ENCODE data around the gene NAA38.

NAA38 gene

DNA sequence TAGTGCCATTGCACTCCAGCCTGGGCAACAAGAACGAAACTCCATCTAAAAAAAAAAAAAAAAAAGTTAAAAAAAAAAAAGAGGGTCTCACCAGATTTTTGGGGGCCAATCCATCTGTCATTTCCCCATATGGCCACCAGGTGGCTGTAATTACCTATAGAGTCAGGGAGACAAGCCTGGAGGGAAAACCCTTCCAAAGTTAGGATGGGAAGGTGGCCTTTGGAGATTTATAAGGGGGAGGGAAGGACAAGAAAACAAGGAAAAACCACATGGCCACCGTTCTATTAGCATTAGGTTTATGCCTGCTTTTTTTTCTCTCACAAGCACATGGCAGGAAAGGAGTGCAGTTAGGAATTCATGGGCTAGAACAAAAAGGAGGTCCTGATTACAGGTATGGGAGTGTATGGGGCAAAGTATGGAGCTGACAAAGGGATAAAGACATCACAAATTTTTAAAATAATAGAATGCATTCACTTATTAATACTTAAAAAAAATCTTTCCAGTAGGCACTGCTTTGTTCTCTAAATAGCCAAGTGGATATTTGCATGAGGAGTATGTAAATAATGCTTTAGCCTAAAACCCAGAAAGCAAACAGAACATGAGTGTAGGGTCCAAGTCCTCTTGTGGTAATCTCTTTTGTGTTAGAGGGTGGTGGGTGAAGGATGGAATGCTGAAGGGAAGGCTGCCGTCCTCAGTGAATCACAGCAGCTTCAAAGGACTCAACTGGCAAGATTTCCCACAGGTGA, 5.5 kb upstream of the NAA38 start:
- no peak for DNase-seq (ENCODE audit: low spot score)
- TF ChIP-seq, protein P1, sequence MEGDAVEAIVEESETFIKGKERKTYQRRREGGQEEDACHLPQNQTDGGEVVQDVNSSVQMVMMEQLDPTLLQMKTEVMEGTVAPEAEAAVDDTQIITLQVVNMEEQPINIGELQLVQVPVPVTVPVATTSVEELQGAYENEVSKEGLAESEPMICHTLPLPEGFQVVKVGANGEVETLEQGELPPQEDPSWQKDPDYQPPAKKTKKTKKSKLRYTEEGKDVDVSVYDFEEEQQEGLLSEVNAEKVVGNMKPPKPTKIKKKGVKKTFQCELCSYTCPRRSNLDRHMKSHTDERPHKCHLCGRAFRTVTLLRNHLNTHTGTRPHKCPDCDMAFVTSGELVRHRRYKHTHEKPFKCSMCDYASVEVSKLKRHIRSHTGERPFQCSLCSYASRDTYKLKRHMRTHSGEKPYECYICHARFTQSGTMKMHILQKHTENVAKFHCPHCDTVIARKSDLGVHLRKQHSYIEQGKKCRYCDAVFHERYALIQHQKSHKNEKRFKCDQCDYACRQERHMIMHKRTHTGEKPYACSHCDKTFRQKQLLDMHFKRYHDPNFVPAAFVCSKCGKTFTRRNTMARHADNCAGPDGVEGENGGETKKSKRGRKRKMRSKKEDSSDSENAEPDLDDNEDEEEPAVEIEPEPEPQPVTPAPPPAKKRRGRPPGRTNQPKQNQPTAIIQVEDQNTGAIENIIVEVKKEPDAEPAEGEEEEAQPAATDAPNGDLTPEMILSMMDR (IDR thresholded peaks at IDR 0.05; ENCODE audit: extremely low read depth, missing control alignments), result peak; percentile 68

DNA sequence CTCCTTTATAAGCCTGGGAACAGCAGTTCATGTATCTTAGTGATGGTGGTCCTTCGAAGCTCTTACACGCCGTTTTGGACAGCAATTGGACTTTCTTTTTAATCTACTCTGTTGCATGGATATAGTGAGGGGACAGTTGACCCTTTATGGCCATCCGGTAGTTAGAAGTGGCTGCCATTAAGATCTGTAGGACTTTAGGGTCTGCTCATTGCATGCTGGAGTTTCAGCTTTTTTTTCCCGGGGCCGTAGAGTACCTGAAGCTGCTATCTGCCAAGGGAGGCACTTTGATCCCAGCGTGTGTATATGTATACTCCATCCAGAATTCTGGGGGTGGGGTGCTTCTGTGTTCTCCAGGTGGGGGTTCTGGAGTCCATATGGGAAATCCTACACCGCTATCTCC, 1.7 kb upstream of the NAA38 start:
- TF ChIP-seq, protein P1 (IDR thresholded peaks at IDR 0.05; ENCODE audit: extremely low read depth, missing control alignments), result no peak
- DNase-seq (ENCODE audit: low spot score), result no peak

DNA sequence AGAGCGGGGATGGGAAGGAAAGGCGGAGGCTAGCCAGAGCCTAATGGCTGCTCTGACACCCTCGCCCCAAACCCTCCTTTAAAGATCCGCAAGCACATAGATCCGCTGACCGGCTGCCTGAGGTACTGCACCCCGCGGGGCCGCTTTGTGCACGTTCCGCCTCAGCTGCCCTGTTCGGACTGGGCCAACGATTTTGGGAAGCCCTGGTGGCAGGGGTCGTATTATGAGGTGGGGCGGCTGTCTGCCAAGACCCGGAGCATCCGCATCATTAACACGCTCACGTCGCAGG, 1.1 kb upstream of the NAA38 start:
- no peak for DNase-seq (ENCODE audit: low spot score)
- TF ChIP-seq, protein P1 (IDR thresholded peaks at IDR 0.05; ENCODE audit: extremely low read depth, missing control alignments), result no peak

DNA sequence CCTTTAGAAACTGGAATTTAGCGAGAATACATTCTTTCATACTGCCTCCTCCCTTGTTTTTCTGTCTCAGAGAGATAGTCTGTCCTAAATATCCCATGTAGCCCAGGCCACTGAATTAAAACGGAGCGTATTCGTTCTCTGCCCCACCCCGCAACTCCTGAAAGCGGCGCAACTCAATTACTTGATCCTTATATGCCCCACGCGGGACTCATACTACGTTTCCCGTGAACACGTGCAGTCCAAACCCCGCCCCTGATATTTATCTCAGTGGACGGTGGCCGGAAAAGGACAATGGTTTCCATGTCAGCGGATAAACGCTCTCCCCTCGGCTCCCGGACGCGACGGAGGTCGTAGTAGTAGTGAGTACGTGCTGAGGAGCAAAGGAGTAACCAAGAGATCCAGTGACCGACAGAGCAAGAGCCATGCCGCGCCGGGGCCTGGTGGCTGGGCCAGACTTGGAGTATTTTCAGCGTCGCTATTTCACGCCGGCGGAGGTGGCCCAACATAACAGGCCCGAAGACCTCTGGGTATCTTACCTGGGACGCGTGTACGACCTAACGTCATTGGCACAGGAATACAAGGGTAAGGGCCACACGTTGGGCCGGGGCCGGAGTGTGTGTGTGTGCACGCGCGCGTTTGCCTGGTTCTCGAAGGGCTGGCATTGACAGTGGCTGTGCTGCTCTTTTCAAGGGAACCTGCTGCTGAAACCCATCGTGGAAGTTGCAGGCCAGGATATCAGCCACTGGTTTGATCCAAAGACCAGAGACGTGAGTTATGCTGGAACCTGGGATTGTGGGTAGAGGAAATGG, 558 bp upstream of the NAA38 start, which contains the start of gene CYB5D1:
Gene CYB5D1, plus strand, starts transcription at position 291 of the 809 bp plus-strand sequence. Its CDS starts 132 bp downstream, at position 423.
- peak; percentile 75 for DNase-seq (ENCODE audit: low spot score)
- TF ChIP-seq, protein P1 (IDR thresholded peaks at IDR 0.05; ENCODE audit: extremely low read depth, missing control alignments), result no peak

DNA sequence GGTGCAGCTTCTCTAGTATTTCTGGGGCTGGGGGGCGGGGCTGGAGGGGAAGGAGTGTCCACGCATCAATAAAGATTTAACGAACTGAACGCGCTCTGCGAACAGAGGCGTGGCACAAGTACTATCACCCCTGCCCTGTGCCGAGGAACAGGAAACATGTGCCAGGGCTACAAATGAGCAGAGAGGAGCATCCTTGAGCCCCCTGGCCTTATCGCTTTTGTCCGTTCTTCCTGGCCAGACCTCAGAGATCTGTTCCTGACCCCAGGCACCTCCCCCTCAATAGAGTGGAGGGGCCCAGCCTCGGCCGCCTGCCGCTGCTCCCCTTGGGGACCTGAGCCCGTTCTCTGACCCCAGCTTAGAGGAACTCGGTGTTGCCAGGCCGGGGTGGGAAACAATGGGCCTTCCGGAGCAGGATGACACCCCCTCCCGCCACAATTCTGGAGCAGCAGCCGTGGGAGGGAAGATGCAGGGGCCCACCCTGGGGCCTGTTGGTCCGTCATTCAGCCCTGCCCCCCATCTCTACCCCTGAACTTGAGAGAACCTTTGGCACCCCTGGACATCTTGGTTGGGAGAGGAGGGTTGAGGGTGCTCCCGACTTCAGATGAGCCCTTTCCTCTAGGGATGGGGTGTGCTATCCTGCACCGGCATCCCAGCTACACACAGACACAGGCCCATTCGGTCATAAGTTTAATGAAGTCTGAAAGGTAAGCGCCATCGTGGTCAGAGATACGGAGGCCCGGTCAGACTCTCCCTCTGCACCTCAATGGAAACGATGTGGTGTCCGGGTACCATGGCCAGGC, 1.1 kb downstream of the NAA38 start:
- TF ChIP-seq, protein P1 (IDR thresholded peaks at IDR 0.05; ENCODE audit: extremely low read depth, missing control alignments), result no peak
- no peak for DNase-seq (ENCODE audit: low spot score)

DNA sequence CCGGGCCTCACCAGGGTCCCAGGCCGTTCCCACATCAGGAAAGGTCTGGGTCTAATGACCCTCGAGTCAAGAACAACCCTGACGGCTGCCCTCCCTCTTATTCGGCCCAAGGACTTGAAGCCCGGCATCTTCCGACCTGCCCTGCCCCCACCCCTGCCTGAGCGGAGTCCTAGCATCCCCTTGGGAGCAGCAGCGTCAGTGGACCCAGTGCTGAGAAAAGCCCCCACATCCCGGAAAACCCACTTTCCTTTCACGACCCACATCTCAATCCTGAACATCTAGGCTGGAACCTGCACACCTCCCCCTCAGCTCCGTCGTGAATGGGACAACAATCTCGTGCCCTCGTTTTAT, 1.7 kb downstream of the NAA38 start:
- TF ChIP-seq, protein P1 (IDR thresholded peaks at IDR 0.05; ENCODE audit: extremely low read depth, missing control alignments), result no peak
- DNase-seq (ENCODE audit: low spot score), result no peak
